Measurements from ENCODE around the gene FMN2. TPM values are rescaled to one million over a fixed set of nuclear protein-coding genes. Genes with fewer than 3 reads are reported as not detected.

The FMN2 gene
- total RNA-seq, 1 donor from 2014 or later, result not detected

GRCh38 chr1:240517891-240518290, 426.2 kb downstream of the FMN2 start:
- H3K4me1 ChIP-seq, result no peaks in the 10 kb centered on the region
- no peak for DNase-seq
- intact Hi-C loops (cut with micrococcal nuclease), result no loop called here
- H3K36me3 ChIP-seq, result no peaks in the 10 kb centered on the region
- no peak for TF ChIP-seq CTCF (IDR thresholded peaks at IDR 0.05; ENCODE audit: borderline replicate concordance)
- no peak overlapping the region for H3K4me3 ChIP-seq
- no peaks in the 10 kb centered on the region for H3K9me3 ChIP-seq (replicated peaks)
- H3K27me3 ChIP-seq (ENCODE audit: low read depth), result no peaks in the 10 kb centered on the region
- H3K27ac ChIP-seq (replicated peaks), result no peak overlapping the region

- intact Hi-C loops (cut with micrococcal nuclease), result no loop called here
- no peak for TF ChIP-seq CTCF (IDR thresholded peaks at IDR 0.05; ENCODE audit: borderline replicate concordance)
- H3K4me3 ChIP-seq, result no peak overlapping the region
- DNase-seq, result no peak
- no peaks in the 10 kb centered on the region for H3K27me3 ChIP-seq (ENCODE audit: low read depth)
- H3K9me3 ChIP-seq (replicated peaks), result no peaks in the 10 kb centered on the region
- no peak overlapping the region for H3K27ac ChIP-seq (replicated peaks)
- no peaks in the 10 kb centered on the region for H3K36me3 ChIP-seq
- peaks cover 8% of the 10 kb centered on the region for H3K4me1 ChIP-seq
Observed at GRCh38 chr1:240522122-240522822, 430.6 kb downstream of the FMN2 start.

- no peak for DNase-seq
- no peak for TF ChIP-seq CTCF (IDR thresholded peaks at IDR 0.05; ENCODE audit: borderline replicate concordance)
- intact Hi-C loops (cut with micrococcal nuclease), result no loop called here
- H3K9me3 ChIP-seq (replicated peaks), result no peaks in the 10 kb centered on the region
- H3K27ac ChIP-seq (replicated peaks), result no peak overlapping the region
- H3K4me1 ChIP-seq, result peaks cover 8% of the 10 kb centered on the region
- no peak overlapping the region for H3K4me3 ChIP-seq
- no peaks in the 10 kb centered on the region for H3K36me3 ChIP-seq
- H3K27me3 ChIP-seq (ENCODE audit: low read depth), result no peaks in the 10 kb centered on the region
Observed at GRCh38 chr1:240524356-240525069, 432.8 kb downstream of the FMN2 start.
